GM12873 (cell line): Measurements from ENCODE around the gene ATP10B.

Experiments
- CTCF ChIP-seq: IDR thresholded peaks from 2 replicates; pipeline ENCODE4 v1.5.1; 2012; ENCODE audit warnings: low read depth, mild to moderate bottlenecking, moderate library complexity, low read length, control low read depth; ENCODE audit not compliant: insufficient read depth; ENCODE audit errors: missing control alignments

The ATP10B gene

GRCh38 chr5:160556846-160557245, 295.2 kb downstream of the ATP10B start:
- no peak for TF ChIP-seq CTCF

- no peak for TF ChIP-seq CTCF
Measured at GRCh38 chr5:160555971-160556631, 295.9 kb downstream of the ATP10B start.

- TF ChIP-seq CTCF = no peak
Measured at GRCh38 chr5:160555581-160555970, 296.4 kb downstream of the ATP10B start.

- TF ChIP-seq CTCF = no peak
Measured at GRCh38 chr5:160550075-160550474, 301.9 kb downstream of the ATP10B start.

- TF ChIP-seq CTCF = no peak
Measured at GRCh38 chr5:160548949-160549645, 302.9 kb downstream of the ATP10B start.

GRCh38 chr5:160547872-160548271, 304.1 kb downstream of the ATP10B start:
- no peak for TF ChIP-seq CTCF

- TF ChIP-seq CTCF = no peak
Measured at GRCh38 chr5:160547061-160547460, 304.9 kb downstream of the ATP10B start.
